Activated naive CD4-positive, alpha-beta T cell treated with anti-CD3 and anti-CD28 coated beads, Interleukin-2, amount 50 U/mL, for 16 hours (primary cell): Measurements from ENCODE around the gene SLC27A2.
"Not testable (repeated sequence)": the region's sequence is repeated elsewhere in the genome, so short reads cannot be mapped to it uniquely, and the experiment has no call there.

Experiments
- DNase-seq: peaks from one replicate; pipeline ENCODE4 v3.0.0-alpha.2; 2020

The SLC27A2 gene

DNA sequence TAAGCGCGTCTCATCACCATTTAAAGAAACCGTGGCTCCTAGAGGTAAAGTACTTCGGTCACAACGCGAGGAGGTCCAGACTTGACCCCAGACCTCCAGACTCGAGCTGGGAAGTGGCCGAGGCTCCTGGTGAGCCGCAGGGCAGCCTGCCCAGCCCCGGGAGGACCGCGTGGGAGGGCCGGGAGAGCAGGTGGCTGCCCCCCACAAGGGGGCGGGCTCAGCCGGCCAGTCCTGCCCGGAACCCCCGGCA lies at the start of gene SLC27A2:
SLC27A2 (plus strand) TSS at position 228 of the 250 bp plus-strand sequence. CDS start 232 bp downstream, outside the sequence.
- no peak for DNase-seq

DNA sequence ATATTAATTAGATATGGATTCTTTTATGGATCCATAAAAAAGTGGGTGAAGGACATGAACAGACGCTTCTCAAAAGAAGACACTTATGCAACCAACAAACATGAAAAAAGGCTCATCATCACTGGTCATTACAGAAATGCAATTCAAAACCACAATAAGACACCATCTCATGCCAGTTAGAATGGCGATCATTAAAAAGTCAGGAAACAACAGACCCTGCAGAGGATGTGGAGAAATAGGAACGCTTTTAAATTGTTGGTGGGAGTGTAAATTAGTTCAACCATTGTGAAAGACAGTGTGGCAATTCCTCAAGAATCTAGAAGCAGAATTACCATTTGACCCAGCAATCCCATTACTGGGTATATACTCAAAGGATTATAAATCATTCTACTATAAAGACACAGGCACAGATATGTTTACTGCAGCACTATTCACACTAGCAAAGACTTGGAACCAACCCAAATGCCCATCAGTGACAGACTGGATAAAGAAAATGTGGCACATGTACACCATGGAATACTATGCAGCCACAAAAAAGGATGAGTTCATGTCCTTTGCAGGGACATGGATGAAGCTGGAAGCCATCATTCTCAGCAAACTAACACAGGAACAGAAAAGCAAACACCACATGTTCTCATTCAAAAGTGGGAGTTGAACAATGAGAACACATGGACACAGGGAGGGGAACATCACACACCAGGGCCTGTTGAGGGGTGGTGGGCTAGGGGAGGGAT lies 49.6 kb upstream of the SLC27A2 start:
- DNase-seq = not testable (repeated sequence)

DNA sequence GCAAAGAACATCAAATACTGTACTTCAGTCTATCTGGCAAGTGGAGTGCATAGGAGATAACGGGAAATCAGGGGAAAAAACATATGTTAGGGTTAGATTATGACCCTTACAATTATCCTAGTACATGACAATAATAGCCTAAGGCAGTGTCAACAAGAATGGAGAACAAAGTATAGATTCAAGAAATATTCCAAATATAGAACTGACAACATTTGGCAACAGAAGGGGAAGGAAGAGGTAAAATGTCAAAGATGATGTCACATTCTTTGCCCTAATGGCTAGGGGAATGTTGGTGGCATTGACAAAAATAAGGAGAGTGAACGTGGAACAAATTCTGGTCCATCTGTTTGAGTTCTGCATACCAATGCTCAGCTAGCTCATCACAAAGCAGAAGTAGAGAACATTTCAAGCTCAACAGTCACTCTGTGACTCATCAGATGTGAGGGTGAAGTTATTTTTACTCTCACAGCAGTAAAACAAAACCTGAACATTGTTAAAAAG lies 47.4 kb upstream of the SLC27A2 start:
- DNase-seq = no peak

DNA sequence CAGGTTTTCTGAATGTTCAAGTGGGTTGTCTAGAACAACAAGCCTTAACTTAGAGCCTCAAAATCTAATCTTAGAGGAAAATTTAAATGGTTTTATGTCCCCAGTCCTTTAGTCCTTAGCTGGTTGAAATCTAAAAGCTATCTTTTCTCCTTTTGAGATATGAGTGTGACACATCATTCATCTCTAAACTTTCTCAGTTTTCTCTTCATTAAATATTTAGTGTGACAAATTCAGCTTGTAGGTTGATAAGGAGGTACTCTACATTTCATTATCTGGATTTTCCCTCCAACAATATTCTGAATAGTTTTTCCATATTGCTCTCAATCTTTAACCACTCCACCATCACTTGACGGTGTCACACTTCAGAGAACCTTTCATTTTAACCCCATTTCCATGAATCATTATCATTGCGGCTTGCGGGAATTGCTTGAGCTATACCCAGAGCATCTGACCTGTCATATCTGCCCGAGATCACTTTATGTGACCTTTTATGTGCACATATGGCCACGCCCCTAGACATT lies 46.9 kb upstream of the SLC27A2 start:
- DNase-seq = no peak

DNA sequence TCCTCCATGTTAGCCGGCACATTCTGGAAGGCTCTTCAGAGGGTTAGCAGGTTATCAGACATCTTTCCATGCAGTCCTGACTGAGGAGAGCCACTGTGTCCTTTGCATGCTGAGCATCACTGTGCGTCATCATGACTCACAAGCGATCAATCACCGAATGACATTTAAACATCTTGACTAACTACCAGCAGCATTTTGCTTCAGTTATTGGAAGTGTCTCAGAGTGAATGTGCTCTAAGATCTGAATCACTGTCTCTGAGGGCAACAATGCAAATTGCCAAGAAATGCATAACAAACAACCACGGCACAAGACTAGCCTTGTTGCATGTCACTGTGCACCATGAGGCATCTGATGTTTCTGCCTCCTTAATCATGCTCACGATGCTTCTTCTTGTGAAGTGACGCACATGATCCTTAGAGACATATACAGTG lies 44.6 kb upstream of the SLC27A2 start:
- DNase-seq = no peak

DNA sequence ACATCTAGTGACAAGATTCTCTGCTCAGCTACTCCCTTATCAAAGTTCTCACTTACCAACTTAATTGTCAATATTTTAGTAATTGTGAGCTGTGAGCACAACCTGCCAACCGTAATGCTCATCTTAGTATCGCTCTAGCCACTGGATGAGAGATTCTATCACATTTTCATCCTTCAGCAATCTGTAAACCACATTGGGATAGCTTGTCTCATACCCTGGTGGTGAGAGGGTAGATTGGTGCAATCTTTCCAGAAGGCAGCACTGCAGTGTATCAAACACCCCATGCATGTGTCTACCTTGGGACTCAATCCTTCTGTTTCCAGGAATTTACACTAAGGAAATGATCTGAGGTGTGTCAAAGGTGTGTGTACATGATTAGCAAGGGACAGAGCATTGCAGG lies 44.1 kb upstream of the SLC27A2 start:
- no peak for DNase-seq

DNA sequence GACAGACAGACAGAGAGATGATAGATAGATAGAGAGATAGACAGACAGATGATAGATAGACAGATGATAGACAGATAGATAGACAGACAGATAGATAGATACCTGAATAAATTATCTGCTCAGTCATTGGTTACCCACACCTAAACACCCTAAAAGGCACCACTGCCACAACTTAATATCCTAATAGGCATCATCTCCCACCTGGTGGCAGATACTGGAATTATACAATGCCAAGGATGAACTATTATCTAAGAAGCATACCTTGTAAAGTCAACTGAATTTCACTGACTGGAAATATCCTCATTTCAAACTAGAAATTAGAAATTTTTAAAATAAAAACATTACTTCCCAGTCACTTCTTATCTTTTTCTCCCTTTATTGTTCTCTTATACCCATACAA lies 43.6 kb upstream of the SLC27A2 start:
- no peak for DNase-seq

DNA sequence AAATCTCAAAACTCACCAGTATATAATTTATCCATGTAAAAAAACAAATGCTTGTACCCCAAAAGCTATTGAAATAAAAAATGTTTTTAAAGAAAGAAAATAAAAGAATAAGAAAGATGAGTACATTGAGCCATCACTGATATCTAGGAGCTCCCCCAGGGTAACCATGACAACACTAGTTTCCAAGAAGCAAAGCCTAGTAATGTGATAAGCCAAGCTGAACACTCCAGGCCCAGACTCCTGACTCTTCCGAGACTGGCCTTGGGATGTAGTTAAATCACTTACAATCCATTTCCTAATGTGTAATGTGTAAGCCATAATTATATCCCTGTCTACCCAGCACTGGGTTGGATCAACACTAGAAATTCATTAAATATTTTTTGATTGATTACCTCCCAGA lies 41.9 kb upstream of the SLC27A2 start:
- no peak for DNase-seq

DNA sequence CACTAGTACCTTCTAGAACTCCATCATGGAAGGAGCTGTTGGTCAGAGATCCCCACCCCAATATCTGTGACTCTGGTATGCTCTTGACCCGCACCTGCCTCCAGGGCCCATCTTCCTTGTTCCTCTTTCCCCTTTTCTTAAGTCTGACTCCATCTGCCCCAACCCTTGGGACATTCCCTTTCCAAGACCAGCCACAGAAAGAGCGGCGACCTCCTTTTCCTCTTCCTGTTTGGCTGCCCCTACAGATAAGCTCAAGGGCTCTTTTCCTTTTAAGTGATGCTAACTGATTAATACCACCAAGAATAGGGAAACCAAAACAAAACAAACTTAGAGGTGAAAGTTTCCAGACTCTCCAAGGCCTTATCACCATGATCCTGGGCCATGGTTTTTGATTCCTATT lies 41.0 kb upstream of the SLC27A2 start:
- DNase-seq = no peak

DNA sequence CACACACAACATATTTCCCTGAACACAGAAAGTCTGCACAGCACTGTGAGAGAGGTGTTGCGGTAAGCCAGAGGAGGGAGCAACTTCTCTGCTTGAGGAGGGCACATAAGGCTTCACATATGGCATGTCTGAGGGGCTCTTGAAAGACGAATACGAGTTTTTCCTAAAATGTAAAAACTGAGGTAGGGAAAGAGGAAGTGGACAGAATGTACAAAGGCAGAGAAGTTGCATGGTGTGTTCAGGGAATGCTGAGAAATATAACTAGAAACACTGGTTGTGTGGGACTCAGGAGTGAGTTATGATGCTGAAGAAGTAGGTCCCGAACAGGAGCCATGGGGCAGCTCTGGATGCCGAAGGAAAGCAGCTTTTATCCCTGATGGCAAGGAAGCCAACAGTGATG lies 40.1 kb upstream of the SLC27A2 start:
- no peak for DNase-seq

DNA sequence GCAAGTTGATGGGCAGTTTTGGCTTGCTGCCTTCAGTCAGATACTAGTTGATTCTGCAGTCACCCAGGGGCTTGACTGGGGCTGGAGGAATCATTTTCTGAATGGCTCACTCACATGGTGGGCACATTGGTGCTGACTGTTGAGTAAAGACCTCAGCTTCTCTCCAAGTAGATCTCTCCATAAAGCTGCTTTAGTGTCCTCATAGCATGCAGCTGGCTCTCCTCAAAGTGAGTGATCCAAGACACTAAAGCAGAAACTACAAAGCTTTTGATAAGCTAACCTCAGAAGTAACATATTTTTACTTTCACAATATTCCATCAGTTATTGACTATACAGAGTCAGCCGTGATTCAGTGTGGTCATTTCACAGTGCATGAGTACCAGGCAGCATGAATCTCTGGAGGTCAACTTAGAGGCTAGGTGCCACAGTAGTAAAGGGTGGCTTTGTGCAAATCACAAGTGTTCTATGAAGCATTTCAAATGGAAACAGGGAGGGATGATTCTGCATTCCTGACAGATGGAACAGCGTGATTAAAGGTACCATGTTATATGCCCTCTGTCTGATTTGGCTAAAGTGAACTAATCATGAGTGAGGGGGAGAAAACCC lies 38.6 kb upstream of the SLC27A2 start:
- no peak for DNase-seq

DNA sequence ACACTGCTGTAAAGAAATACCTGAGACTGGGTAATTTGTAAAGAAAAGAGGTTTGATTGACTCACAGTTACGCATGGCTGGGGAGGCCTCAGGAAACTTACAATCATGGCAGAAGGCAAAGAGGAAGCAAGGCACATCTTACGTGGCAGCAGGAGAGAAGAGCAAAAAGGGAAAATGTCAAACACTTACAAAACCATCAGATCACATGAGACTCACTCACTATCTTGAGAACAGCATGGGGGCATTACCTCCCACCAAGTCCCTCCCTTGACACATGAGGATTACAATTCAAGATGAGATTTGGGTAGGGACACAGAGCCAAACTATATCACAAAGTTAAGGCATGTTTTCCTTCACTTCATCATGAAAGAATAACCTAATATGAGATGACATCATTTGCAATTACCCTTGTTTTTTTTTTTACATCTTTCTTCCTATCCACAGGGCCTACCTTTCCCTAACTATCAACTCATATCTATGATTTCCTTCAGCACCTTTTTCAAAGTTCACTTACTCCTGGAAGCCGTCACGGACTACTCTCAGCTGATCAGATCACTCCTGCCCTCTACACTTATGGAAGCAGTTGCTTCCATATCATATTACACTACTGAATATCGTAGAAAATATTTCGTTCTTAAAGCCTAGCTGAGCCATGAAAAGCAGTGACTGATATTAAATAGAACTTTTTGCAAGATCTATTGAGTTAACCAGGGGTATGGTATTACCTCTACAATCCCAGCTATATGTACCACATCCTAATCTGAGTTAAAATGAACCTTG lies 37.5 kb upstream of the SLC27A2 start:
- no peak for DNase-seq

DNA sequence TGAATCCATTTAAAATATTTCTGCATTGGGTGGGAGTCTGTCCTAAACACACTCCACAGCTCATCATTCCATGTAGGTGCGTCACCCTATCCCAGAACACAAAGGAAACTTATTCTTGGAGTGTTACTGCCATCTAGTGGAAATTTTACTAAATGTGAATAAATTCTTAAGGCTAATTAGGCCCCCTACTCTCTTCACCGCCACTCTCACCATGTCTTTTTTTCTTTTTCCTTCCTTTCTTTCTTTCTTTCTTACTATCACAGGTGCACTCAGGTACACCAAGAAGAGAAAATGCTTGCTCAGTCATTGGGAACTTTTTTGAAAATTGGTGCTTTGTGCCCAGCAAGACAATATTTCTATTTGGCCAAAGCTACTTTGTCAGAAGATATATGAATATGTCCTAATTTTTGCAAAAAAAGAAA lies 36.5 kb upstream of the SLC27A2 start:
- DNase-seq = no peak

DNA sequence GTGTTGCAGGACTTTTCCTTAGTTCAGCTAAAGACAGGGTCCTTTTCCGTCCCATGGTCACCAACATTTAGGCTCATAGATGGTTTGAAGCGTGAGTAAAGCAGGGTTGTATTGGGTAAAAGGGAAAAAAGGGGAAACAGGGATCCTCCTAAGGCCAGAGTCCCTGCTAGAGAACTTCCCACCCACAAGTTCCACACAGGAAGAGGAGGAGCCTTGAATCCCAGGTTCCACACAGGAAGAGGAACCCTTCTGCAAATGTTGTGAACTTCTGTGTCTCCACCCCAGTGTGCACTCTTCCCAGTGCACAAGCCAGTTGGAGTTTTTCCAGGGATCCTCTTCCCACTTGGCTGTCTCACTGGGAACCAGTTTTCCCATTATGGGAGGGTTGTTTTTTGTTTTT lies 35.4 kb upstream of the SLC27A2 start:
- DNase-seq = no peak

DNA sequence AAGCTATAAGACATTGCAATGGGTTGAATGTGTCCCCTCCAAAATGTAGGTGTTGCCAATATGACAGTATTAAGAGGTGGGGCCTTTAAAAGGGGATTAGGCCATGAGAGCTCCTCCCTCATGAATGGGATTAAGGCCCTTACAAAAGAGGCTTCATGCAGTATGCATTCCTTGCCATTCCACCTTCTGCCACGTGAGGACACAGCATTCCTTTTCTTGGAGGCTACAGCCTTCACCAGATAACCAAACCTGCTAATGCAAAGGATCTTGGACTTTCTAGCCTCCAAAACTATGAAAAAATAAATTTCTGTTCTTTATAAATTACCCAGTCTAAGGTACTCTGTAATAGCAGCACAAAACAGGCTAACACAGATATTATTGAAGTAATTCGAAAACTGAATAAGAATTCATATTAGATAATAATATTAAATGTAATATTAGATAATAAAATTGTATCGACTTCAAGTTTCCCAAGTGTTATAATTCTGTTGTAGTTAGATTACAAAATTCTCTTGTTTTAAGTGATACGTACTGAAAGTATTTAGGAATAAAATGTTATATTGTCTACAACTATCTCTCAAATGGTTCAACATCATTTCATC lies 33.5 kb upstream of the SLC27A2 start:
- DNase-seq = no peak

DNA sequence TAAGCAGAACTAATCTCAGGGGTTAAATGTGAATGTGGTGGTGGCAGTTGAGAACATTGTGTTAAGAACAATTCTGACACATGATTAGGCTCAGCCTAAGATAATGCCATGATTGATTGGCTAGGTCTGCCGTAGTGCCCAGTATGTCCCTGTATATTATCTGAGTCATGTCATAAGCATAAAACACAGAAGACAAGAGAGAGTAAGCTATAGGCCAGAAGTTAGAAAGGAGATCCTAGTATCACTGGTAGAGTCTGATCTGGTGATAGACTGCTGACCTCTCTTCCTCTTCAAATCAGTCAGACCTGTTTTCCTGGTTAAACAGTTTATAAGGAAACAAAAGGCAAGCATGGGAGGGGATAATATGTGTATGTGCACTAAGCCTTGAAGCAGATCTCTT lies 32.9 kb upstream of the SLC27A2 start:
- DNase-seq = no peak

DNA sequence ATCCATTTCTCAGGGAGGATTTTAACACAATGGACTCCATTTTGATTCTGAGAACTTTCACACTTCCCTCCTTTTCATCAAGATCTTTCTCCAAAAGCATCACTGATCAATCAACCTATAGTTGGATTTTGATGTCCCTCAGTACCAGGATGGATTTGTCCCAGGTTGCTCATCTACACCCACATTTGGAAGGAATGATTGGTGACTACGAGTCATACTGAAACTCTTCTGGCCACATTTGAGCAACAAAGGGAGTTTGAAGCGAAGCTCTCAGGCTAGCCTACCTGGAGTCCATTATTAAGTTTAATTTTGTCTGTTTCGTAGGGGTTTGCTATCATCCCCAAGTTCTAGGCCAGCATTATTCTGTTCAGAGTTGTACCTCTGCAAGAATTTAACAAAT lies 31.6 kb upstream of the SLC27A2 start:
- DNase-seq = no peak

DNA sequence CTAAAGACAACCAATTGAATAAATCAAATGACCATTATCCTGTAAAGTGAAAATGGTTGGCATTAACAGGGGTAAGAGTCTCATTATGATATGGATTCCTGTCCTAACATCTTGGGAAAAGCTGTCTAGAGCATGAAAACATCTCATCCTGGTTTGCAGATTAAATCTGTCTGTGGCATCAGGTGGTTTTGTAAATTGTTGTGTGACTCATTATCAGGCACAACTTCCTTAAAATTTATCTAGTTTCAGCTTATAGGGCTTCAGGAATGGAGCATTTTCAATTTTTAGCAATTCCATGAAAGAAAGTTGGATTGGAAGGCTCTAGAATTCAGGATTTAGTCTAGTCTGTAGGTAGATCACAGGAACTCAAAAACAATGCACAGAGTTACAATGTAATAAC lies 31.1 kb upstream of the SLC27A2 start:
- DNase-seq = no peak

DNA sequence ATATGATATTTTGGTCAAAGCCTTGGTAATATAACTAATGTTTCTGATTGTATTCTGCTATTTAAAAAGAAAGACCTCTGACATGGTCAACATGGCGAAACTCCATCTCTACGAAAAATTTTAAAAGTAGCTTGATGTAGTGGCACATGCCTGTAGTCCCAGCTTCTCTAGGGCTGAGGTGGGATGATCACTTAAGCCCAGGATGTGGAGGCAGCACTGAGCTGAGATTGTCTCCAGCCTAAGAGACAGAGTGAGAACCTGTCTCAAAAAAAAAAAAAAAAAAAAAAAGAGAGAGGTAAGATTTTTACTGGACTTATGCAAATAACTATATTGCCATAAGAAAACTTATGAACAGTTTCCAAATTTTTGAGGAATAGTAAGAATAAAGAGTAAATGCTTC lies 30.5 kb upstream of the SLC27A2 start:
- no peak for DNase-seq

DNA sequence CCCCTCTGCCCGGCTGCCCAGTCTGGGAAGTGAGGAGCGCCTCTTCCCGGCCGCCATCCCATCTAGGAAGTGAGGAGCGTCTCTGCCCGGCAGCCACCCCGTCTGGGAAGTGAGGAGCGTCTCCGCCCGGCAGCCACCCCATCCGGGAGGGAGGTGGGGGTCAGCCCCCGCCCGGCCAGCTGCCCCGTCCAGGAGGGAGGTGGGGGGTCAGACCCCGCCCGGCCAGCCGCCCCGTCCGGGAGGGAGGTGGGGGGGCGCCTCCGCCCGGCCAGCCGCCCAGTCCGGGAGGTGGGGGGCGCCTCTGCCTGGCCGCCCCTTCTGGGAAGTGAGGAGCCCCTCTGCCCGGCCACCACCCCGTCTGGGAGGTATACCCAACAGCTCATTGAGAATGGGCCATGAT lies 23.8 kb upstream of the SLC27A2 start:
- not testable (repeated sequence) for DNase-seq

DNA sequence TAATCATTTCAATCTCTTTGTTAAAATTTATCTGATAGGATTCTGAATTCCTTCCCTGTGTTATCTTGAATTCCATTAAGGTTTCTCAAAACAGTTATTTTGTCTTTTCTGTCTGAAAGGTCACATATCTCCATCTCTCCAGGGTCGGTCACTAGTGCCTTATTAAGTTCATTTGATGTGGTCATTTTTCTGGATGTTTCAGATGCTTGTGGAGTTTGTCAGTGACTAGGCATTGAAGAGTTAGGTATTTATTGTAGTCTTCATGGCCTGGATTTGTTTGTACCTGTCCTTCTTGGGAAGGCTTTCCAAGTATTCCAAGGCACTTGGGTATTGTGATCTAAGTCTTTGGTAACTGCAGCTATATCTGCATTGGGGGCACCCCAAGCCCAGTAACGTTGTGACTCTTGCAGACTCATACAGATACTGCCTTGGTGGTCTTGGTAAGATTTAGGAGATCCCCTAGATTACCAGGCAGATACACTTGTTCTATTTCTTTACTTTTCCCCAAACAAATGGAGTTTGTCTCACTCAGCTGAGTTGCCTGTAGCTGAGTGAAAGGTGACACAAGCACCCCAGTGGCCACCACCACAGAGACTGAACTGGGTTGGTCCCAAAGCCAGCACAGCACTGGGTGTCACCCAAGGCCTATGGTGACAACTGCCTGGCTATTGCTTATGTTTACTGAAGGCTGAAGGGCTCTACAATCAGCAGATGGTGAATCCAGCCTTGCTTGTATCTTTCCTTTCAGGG lies 18.9 kb upstream of the SLC27A2 start:
- DNase-seq = no peak

DNA sequence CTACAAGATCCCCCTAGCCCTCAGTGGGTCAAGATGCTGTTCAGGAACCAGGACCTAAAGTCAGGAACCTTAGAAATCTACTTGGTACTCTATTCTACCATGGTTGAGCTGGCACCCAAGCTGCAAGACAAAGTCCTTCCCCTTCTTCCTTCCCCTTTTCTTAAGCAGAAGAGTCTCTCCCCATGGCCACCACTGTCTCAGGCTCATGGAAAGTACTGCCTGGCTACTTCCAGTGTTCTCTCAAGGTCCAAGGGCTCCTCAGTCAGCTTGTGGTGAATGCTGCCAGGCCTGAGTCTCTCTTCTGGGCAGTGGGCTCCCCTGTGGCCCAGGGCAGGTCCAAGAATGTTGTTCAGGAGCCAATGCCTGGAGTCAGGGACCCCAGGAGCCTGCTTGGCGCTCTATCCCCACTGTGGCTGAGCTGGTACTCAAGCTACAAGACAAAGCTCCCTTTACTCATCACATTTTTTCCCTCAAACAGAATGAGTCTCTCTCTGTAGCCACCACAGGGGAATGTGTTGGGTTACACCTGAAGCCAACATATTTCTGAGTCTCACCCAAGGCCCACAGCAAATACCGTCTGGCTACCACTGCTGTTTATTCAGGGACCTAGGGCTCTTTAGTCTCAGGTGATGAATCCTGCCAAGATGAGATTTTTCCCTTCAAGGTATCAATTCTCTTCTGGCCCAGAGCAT lies 18.1 kb upstream of the SLC27A2 start:
- no peak for DNase-seq
